ENCODE results near the gene RBM26.

DNA sequence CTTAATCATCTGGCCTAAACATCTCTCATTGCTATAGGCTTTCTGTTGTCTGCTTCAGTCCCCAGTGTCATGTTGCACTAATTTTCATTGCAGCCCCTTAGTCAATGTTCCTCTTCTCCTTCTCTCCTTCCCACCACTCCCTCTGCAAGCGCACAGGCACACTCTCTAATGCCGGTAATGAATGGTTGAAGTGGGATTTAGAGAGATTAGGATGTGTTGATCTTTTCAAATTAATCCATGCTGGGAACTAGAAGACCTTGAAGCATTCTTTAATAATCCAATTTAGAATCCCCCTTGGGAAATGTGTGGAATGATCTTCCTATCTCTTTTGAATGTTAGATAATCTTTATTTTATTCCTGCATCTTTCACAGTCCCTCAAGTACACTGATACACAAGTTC is 41.7 kb upstream of the RBM26 start:
- TF ChIP-seq, protein P1, sequence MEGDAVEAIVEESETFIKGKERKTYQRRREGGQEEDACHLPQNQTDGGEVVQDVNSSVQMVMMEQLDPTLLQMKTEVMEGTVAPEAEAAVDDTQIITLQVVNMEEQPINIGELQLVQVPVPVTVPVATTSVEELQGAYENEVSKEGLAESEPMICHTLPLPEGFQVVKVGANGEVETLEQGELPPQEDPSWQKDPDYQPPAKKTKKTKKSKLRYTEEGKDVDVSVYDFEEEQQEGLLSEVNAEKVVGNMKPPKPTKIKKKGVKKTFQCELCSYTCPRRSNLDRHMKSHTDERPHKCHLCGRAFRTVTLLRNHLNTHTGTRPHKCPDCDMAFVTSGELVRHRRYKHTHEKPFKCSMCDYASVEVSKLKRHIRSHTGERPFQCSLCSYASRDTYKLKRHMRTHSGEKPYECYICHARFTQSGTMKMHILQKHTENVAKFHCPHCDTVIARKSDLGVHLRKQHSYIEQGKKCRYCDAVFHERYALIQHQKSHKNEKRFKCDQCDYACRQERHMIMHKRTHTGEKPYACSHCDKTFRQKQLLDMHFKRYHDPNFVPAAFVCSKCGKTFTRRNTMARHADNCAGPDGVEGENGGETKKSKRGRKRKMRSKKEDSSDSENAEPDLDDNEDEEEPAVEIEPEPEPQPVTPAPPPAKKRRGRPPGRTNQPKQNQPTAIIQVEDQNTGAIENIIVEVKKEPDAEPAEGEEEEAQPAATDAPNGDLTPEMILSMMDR (IDR thresholded peaks at IDR 0.05): no peak
- TF ChIP-seq ZFX (IDR thresholded peaks at IDR 0.05; ENCODE audit: borderline replicate concordance): no peak
